GM23248 (cell line): ENCODE data around the gene GARNL3. TPM values are rescaled to one million over a fixed set of nuclear protein-coding genes. Genes with fewer than 3 reads are reported as not detected.

ENCODE experiments used
- DNase-seq: peaks from one replicate; pipeline ENCODE4 v3.0.0-alpha.2; 2015
- H2AFZ ChIP-seq: fragments of 200-600 bp; sonication (generic); 2 replicates; pipeline ENCODE4 v1.6.1; 2016; ENCODE audit warnings: antibody characterized with exemption
- H3F3A ChIP-seq: fragments of 200-600 bp; sonication (generic); 2 replicates; pipeline ENCODE4 v1.6.1; 2016; ENCODE audit warnings: mild to moderate bottlenecking, antibody characterized with exemption, mixed run types; ENCODE audit not compliant: insufficient read depth
- H3K27ac ChIP-seq: fragments of 200-600 bp; sonication (generic); 2 replicates; pipeline ENCODE4 v1.5.1; 2016; ENCODE audit warnings: mild to moderate bottlenecking
- H3K27me3 ChIP-seq: fragments of 200-600 bp; sonication (generic); replicated peaks from 2 replicates; pipeline ENCODE4 v1.6.1; 2016; ENCODE audit warnings: mild to moderate bottlenecking; ENCODE audit not compliant: insufficient read depth
- H3K36me3 ChIP-seq: fragments of 200-600 bp; sonication (generic); 2 replicates; pipeline ENCODE4 v1.6.1; 2016; ENCODE audit warnings: low read depth, mild to moderate bottlenecking
- H3K4me1 ChIP-seq: fragments of 200-600 bp; sonication (generic); 2 replicates; pipeline ENCODE4 v1.6.1; 2016; ENCODE audit warnings: mild to moderate bottlenecking; ENCODE audit not compliant: insufficient read depth
- H3K4me2 ChIP-seq: fragments of 200-600 bp; sonication (generic); one replicate; pipeline ENCODE4 v1.6.1; 2016; ENCODE audit warnings: mild to moderate bottlenecking; ENCODE audit not compliant: unreplicated experiment
- H3K4me3 ChIP-seq: fragments of 200-600 bp; sonication (generic); 2 replicates; pipeline ENCODE4 v1.5.1; 2016; ENCODE audit warnings: mild to moderate bottlenecking
- H3K79me2 ChIP-seq: fragments of 200-600 bp; sonication (generic); 2 replicates; pipeline ENCODE4 v1.6.1; 2016; ENCODE audit warnings: mild to moderate bottlenecking; ENCODE audit not compliant: insufficient read depth
- H3K9ac ChIP-seq: fragments of 200-600 bp; sonication (generic); 2 replicates; pipeline ENCODE4 v1.6.1; 2016; ENCODE audit warnings: mild to moderate bottlenecking
- H3K9me2 ChIP-seq: fragments of 200-600 bp; sonication (generic); 2 replicates; pipeline ENCODE4 v1.6.1; 2016; ENCODE audit warnings: mixed run types, mild to moderate bottlenecking, moderate library complexity; ENCODE audit not compliant: insufficient read depth
- H3K9me3 ChIP-seq: fragments of 200-600 bp; sonication (generic); one replicate; pipeline ENCODE4 v1.6.1; 2017; ENCODE audit warnings: low read depth
- H4K20me1 ChIP-seq: fragments of 200-600 bp; sonication (generic); 2 replicates; pipeline ENCODE4 v1.6.0; 2016; ENCODE audit not compliant: insufficient read depth
- EZH2 ChIP-seq: fragments of 200-600 bp; sonication (generic); IDR thresholded peaks from 2 replicates; pipeline ENCODE4 v1.6.1; 2018; ENCODE audit warnings: antibody characterized with exemption, mild to moderate bottlenecking; ENCODE audit not compliant: insufficient read depth, poor library complexity, severe bottlenecking
- EZH2phosphoT487 ChIP-seq: fragments of 200-600 bp; sonication (generic); IDR thresholded peaks from 2 replicates; pipeline ENCODE4 v1.6.1; 2018; ENCODE audit warnings: antibody characterized with exemption, moderate library complexity, mild to moderate bottlenecking, low read depth; ENCODE audit not compliant: insufficient read depth
- WGBS, 2 experiments: methylation state at CpG; one replicate each; pipeline ENCODE4 v1.1.6; 2015 to 2017; ENCODE audit warnings: low lambda C conversion rate in 2 of 2, low coverage in 1 of 2; ENCODE audit errors: missing lambda C conversion rate in 2 of 2; 5-methylcytosine and 5-hydroxymethylcytosine counted together
- in situ Hi-C: fragments of 300-500 bp; cut with MboI; formaldehyde crosslinking; loops from 2 replicates; pipeline ENCODE4 v1.15.0; 2020
- polyA plus RNA-seq: library from polyadenylated mRNA; unstranded; fragments of >200 nt; fragmentation: Nextera tagmentation; extraction: Ambion mirVana; gene quantifications from 2 replicates; pipeline ENCODE4 v1.2.1, GENCODE V29; 2016
- total RNA-seq: library from RNA; depleted of rRNA; stranded (reverse); fragments of >200 nt; shearing (Covaris generic); gene quantifications from 2 replicates; pipeline ENCODE4 v1.2.3, GENCODE V29; 2014

Gene GARNL3
- total and polyA plus RNA-seq, 2 experiments from 2014 or later, result 0.43 to 1.3 TPM

DNA sequence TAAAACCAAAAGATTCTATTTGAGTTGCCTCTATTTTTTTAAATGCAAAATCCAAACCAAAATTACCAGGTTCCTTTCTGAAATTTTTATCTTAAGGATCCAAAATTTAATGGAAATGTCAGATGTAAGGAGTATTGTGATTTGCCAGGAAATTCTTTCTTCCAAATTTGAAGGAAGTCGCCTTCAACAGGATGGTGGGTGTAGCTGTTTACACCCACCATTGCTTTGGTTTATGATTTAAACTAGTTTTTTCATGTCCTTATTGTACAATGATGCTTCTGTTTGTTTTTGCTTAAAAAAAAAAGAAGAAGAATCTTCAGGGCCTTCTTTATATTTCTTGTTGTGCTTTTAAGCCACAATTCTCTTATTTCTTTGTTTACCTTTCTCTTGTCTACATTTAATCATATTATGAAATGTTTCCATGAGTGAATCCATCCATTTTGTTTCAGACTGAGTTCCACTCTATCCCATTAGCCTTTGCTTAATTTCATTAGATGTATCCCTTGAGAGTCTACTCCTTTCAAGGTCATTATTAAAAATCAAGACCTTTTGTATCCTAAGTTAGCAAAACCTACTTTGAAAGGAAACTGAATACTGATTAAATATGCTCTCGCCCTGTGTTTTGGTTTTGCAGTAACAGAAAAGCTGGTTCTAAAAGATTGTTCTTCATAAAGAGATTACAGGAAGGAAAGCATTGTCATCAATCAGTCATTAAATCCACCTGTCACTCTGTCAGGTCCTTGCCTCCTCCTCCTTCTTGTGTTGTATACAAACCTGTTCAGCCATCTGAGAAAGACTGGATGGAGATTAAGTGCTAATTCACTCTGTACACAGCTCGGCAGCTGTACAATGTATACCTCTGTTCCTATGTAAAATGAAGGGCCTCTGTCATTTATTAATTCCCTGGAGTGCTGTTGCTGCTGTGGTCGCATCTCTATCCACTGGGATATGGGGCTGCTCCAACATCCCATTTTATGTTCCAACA lies 86.9 kb downstream of the GARNL3 start:
- H3K9me3 ChIP-seq, result no peaks in the 10 kb centered on the region
- no peaks in the 10 kb centered on the region for H3K4me1 ChIP-seq
- H3K27me3 ChIP-seq, result peaks cover 5% of the 10 kb centered on the region; the same call in 1 of the 2 replicates
- H4K20me1 ChIP-seq, result no peaks in the 10 kb centered on the region
- H3K79me2 ChIP-seq, result no peaks in the 10 kb centered on the region
- no peak overlapping the region for H3K9ac ChIP-seq
- no peak overlapping the region for H2AFZ ChIP-seq
- H3F3A ChIP-seq, result no peaks in the 10 kb centered on the region
- no peaks in the 10 kb centered on the region for H3K36me3 ChIP-seq
- H3K27ac ChIP-seq, result no peak overlapping the region
- in situ Hi-C loops, result no loop called here
- DNase-seq, result no peak
- H3K4me3 ChIP-seq, result no peak overlapping the region
- no peak overlapping the region for H3K4me2 ChIP-seq
- no peak for TF ChIP-seq EZH2
- TF ChIP-seq EZH2phosphoT487, result no peak
- no peaks in the 10 kb centered on the region for H3K9me2 ChIP-seq
- WGBS, 2 experiments, result 82 to 93% methylated on average over 4 of the region's 4 CpGs

DNA sequence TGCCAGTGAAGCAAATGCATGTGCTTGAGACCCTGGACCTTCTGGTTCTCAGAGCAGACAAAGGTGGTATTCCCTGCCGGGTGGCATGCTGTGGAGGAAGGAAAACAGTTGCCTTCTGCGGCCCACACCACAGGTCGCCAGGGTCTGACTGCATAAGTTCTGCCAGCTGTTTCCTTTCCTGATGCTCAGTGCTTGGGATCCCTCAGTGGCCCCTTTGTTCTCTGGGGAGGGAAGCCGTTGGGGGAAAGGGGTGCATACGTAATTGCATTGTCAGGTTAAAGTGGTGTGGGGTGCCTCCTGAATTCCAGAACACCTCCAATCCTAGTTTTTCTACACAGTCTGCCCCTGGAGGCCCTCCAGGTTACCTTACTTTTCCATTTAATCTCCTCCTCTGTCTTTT lies 89.3 kb downstream of the GARNL3 start:
- in situ Hi-C loops, result no loop called here
- Histone ChIP-seq H3K27ac (no peak overlapping the region), H3K9me2 (no peaks in the 10 kb centered on the region), H3K27me3 (peaks cover 5% of the 10 kb centered on the region; the same call in 1 of the 2 replicates), H3K9ac (no peak overlapping the region), H3F3A (no peaks in the 10 kb centered on the region), H3K79me2 (no peaks in the 10 kb centered on the region), H3K4me1 (no peaks in the 10 kb centered on the region), H3K4me2 (no peak overlapping the region), H3K4me3 (no peak overlapping the region), H2AFZ (no peak overlapping the region), H4K20me1 (no peaks in the 10 kb centered on the region), H3K36me3 (no peaks in the 10 kb centered on the region), H3K9me3 (no peaks in the 10 kb centered on the region)
- TF ChIP-seq EZH2phosphoT487 (no peak), EZH2 (no peak)
- no peak for DNase-seq
- 75 to 83% methylated on average over 5 of the region's 5 CpGs for WGBS, 2 experiments

DNA sequence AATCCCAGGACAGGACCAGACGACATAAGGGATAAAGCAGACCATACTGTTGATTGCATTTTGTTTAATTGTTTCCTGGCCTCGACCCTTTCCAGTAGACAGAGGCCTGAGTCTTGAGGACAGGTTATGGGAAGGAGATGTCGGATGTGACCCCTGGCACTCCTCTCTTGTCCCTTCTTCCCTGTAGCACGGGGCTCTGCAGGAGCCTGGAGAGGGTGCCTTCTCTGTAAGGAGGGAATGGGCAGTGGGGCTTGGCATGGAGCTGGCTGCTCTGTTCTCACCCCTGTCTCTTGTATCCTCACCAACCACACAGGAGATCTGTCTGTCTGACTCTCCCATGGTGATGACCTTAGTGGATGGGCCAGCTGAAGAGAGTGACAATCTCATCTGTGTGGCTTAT lies 92.3 kb downstream of the GARNL3 start:
- H3K27me3 ChIP-seq, result peaks cover 5% of the 10 kb centered on the region; the same call in 1 of the 2 replicates
- no peak for TF ChIP-seq EZH2
- TF ChIP-seq EZH2phosphoT487, result no peak
- 82% methylated on average over 4 of the region's 4 CpGs for WGBS, 2 experiments

DNA sequence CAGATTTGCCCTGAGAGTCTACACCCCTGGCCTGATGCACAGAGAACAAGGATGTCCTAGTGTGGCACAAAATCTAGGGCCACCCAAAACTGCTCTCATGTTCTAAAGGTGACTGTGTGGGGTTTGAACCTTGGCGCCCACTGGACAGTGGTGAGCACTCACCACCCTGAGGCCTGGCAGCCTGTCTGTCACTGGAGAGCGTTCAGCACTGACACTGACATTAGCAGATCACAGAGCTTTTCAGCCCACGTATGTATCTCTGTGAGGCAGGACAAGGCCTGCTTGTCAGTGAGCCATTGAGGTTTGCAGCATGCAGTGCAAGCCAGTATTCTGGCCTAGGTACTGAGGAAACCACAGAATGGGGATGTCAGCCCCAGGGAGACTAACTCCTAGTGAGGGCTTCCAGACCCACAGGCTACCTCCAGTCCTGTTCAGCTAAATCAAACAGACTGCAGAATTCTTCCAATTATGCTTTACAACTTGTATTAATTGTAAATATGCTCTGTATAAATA lies 93.5 kb downstream of the GARNL3 start:
- Histone ChIP-seq H3K9ac (no peak overlapping the region), H3K27ac (no peak overlapping the region), H4K20me1 (no peaks in the 10 kb centered on the region), H3K4me3 (no peak overlapping the region), H3K79me2 (no peaks in the 10 kb centered on the region), H2AFZ (no peak overlapping the region), H3F3A (no peaks in the 10 kb centered on the region), H3K9me2 (no peaks in the 10 kb centered on the region), H3K27me3 (0 out of 2 replicates have a peak, but pooled peaks cover 5% of the 10 kb centered on the region), H3K9me3 (no peaks in the 10 kb centered on the region), H3K4me2 (no peak overlapping the region), H3K4me1 (no peaks in the 10 kb centered on the region), H3K36me3 (no peaks in the 10 kb centered on the region)
- in situ Hi-C loops, result no loop called here
- WGBS, 2 experiments, result 73 to 93% methylated on average over 3 of the region's 3 CpGs
- TF ChIP-seq EZH2, result no peak
- no peak for TF ChIP-seq EZH2phosphoT487
- no peak for DNase-seq

More for the DNA sequence above, 92.3 kb downstream of the GARNL3 start:
- Histone ChIP-seq H2AFZ (no peak overlapping the region), H3K4me2 (no peak overlapping the region), H3K4me1 (no peaks in the 10 kb centered on the region), H3F3A (no peaks in the 10 kb centered on the region), H3K27ac (no peak overlapping the region), H3K4me3 (no peak overlapping the region), H3K9me2 (no peaks in the 10 kb centered on the region), H4K20me1 (no peaks in the 10 kb centered on the region), H3K79me2 (no peaks in the 10 kb centered on the region), H3K9ac (no peak overlapping the region), H3K36me3 (no peaks in the 10 kb centered on the region), H3K9me3 (no peaks in the 10 kb centered on the region)
- DNase-seq, result no peak
- in situ Hi-C loops, result no loop called here
